Activated B cell treated with CpG ODN at 0.5 μM for 24 hours (primary cell): ENCODE results near the gene RIIAD1. TPM values are rescaled to one million over a fixed set of nuclear protein-coding genes. Genes with fewer than 3 reads are reported as not detected.
"Not testable (repeated sequence)": the region's sequence is repeated elsewhere in the genome, so short reads cannot be mapped to it uniquely, and the experiment has no call there.

ENCODE experiments used
- ATAC-seq: fragments of 200-7000 bp; cut with Tn5 transposase; one replicate; pipeline ENCODE4 v1.10.0; 2021; ENCODE audit warnings: low read depth, mild to moderate bottlenecking, moderate library complexity
- CTCF ChIA-PET: fragments of 350-600 bp; sonication (Branson Sonifier 250); formaldehyde crosslinking; loops from one replicate; lab custom pipeline; 2021; ENCODE audit warnings: antibody characterized with exemption; lab: Charles Lee
- POLR2A ChIA-PET: fragments of 350-600 bp; sonication (Branson Sonifier 250); formaldehyde crosslinking; loops from one replicate; lab custom pipeline; 2021; ENCODE audit warnings: antibody characterized with exemption; lab: Charles Lee
- DNase-seq: peaks from one replicate; pipeline ENCODE4 v3.0.0; 2022
- H3K27ac Mint-ChIP-seq: one replicate; pipeline ENCODE4 v1.8.0; 2020; ENCODE audit warnings: mixed read lengths
- H3K27me3 Mint-ChIP-seq: one replicate; pipeline ENCODE4 v1.8.0; 2021; ENCODE audit warnings: mixed read lengths
- H3K36me3 Mint-ChIP-seq: one replicate; pipeline ENCODE4 v1.8.0; 2021; ENCODE audit warnings: low read depth, mixed read lengths
- H3K4me1 Mint-ChIP-seq: one replicate; pipeline ENCODE4 v1.8.0; 2021; ENCODE audit warnings: mixed read lengths
- H3K4me3 Mint-ChIP-seq: one replicate; pipeline ENCODE4 v1.8.0; 2020; ENCODE audit warnings: mild to moderate bottlenecking, mixed read lengths
- H3K9me3 Mint-ChIP-seq: one replicate; pipeline ENCODE4 v1.8.0; 2020; ENCODE audit warnings: mixed read lengths
- CTCF ChIP-seq: fragments of 200-600 bp; IDR thresholded peaks from one replicate; pipeline ENCODE4 v1.8.0; 2022; ENCODE audit warnings: antibody characterized with exemption, mild to moderate bottlenecking
- intact Hi-C: fragments of 100-400 bp; cut with micrococcal nuclease; formaldehyde crosslinking; loops from one replicate; pipeline ENCODE4 v1.15.1; 2024
- total RNA-seq: library from RNA; stranded (reverse); gene quantifications from 2 replicates; pipeline ENCODE4 v1.2.3, GENCODE V29; 2022

Gene RIIAD1
- total RNA-seq, 1 donor from 2014 or later, result not detected

GRCh38 chr1:151759241-151759640, 37.9 kb downstream of the RIIAD1 start:
- no peak for TF ChIP-seq CTCF
- Mint-ChIP-seq H3K4me1 (peaks cover 18% of the 10 kb centered on the region), H3K36me3 (peaks cover 68% of the 10 kb centered on the region), H3K4me3 (no peak overlapping the region), H3K9me3 (no peaks in the 10 kb centered on the region), H3K27ac (no peak overlapping the region), H3K27me3 (no peaks in the 10 kb centered on the region)
- intact Hi-C loops, result no loop called here
- no peak for DNase-seq
- ChIA-PET POLR2A (no interaction called here), CTCF (no interaction called here)
- no peak for ATAC-seq

- Mint-ChIP-seq H3K27me3 (no peaks in the 10 kb centered on the region), H3K27ac (no peak overlapping the region), H3K4me3 (peak overlapping the region; percentile 32), H3K9me3 (no peaks in the 10 kb centered on the region), H3K36me3 (peaks cover 62% of the 10 kb centered on the region), H3K4me1 (peaks cover 20% of the 10 kb centered on the region)
- DNase-seq (no peak), ATAC-seq (no peak)
- TF ChIP-seq CTCF, result no peak
- CTCF ChIA-PET, result interaction anchor here (1.6 kb wide), 1 partner anchor 76 kb away, joined by 4 read pairs; no protein-coding TSS in a partner anchor
- POLR2A ChIA-PET, result interaction anchor here (0.6 kb wide), 2 partner anchors 30 to 102 kb away, joined by 3 to 8 read pairs; no protein-coding TSS in a partner anchor
- intact Hi-C loops, result loop anchor here (5.0 kb wide), 1 partner anchor 303 kb away; the partner anchor contains the start of gene POGZ
These were observed 39.5 kb downstream of the RIIAD1 start for GRCh38 chr1:151760597-151761385.

- TF ChIP-seq CTCF, result no peak
- ChIA-PET POLR2A (interaction anchor here (0.6 to 2.0 kb wide), 9 partner anchors 13 to 1200 kb away, joined by 3 to 33 read pairs (median 4); partner anchors contain the start of genes TDRKH and THEM4), CTCF (interaction anchor here (0.8 kb wide), 1 partner anchor 169 kb away, joined by 3 read pairs; no protein-coding TSS in a partner anchor)
- Mint-ChIP-seq H3K27ac (peak within 1 kb of the TSS; percentile 91), H3K27me3 (no peaks in the 10 kb centered on the region), H3K36me3 (peaks cover 48% of the 10 kb centered on the region), H3K9me3 (no peaks in the 10 kb centered on the region), H3K4me1 (peaks cover 20% of the 10 kb centered on the region), H3K4me3 (peak within 1 kb of the TSS; percentile 92)
- intact Hi-C loops, result loop anchor here (1.0 to 5.0 kb wide), 5 partner anchors 27 to 306 kb away; partner anchors contain the start of genes C2CD4D, POGZ, RIIAD1 and TDRKH
- ATAC-seq, result peak; percentile 99
- DNase-seq, result peak; percentile 80
These were observed 41.9 kb downstream of the RIIAD1 start, which contains the start of gene MRPL9 for GRCh38 chr1:151762941-151763921. Gene MRPL9, minus strand, starts transcription at chr1:151763496. Its CDS starts 17 bp downstream, at chr1:151763479.

- no peak for DNase-seq
- Mint-ChIP-seq H3K4me1 (peaks cover 20% of the 10 kb centered on the region), H3K4me3 (peak overlapping the region; percentile 92), H3K27ac (peak overlapping the region; percentile 91), H3K36me3 (peaks cover 44% of the 10 kb centered on the region), H3K27me3 (no peaks in the 10 kb centered on the region), H3K9me3 (no peaks in the 10 kb centered on the region)
- no peak for ATAC-seq
- intact Hi-C loops, result loop anchor here (1.0 to 5.0 kb wide), 5 partner anchors 26 to 307 kb away; partner anchors contain the start of genes C2CD4D, POGZ, RIIAD1 and TDRKH
- ChIA-PET CTCF (interaction anchor here (0.8 kb wide), 1 partner anchor 170 kb away, joined by 3 read pairs; no protein-coding TSS in a partner anchor), POLR2A (interaction anchor here (1.0 to 2.0 kb wide), 4 partner anchors 13 to 309 kb away, joined by 3 to 33 read pairs (median 5); partner anchors contain the start of genes TDRKH and THEM4)
- TF ChIP-seq CTCF, result no peak
These were observed 42.7 kb downstream of the RIIAD1 start for GRCh38 chr1:151763990-151764389.

- ATAC-seq, H3K27ac Mint-ChIP-seq, DNase-seq, CTCF ChIA-PET, H3K4me3 Mint-ChIP-seq, H3K4me1 Mint-ChIP-seq, H3K27me3 Mint-ChIP-seq, POLR2A ChIA-PET, intact Hi-C loops, H3K9me3 Mint-ChIP-seq, H3K36me3 Mint-ChIP-seq: not testable (repeated sequence)
These were observed 47.2 kb downstream of the RIIAD1 start for GRCh38 chr1:151768351-151769066.

- POLR2A ChIA-PET, H3K4me3 Mint-ChIP-seq, H3K36me3 Mint-ChIP-seq, DNase-seq, intact Hi-C loops, H3K9me3 Mint-ChIP-seq, H3K27me3 Mint-ChIP-seq, CTCF ChIA-PET, H3K27ac Mint-ChIP-seq, ATAC-seq, H3K4me1 Mint-ChIP-seq: not testable (repeated sequence)
These were observed 47.9 kb downstream of the RIIAD1 start for GRCh38 chr1:151769270-151769669.
